Keratinocyte (primary cell): ENCODE measurements around the gene CDH13. TPM values are rescaled to one million over a fixed set of nuclear protein-coding genes. Genes with fewer than 3 reads are reported as not detected.

Experiments used
- DNase-seq: peaks from one replicate; pipeline ENCODE4 v3.0.0-alpha.2; 2011; ENCODE audit warnings: low read depth, missing footprints, low spot score
- FAIRE-seq: peaks from 2 replicates; lab custom pipeline; 2011; peaks lifted over from hg19 to GRCh38; lab: Jason Lieb, UNC
- H2AFZ ChIP-seq: 2 replicates; pipeline ENCODE4 v1.6.0; 2012; ENCODE audit warnings: low read length, control low read depth, inconsistent platforms; ENCODE audit not compliant: control insufficient read depth
- H3K27ac ChIP-seq: 2 replicates; pipeline ENCODE4 v1.5.1; 2011; ENCODE audit warnings: low read length; ENCODE audit not compliant: control insufficient read depth, insufficient read depth
- H3K27me3 ChIP-seq: 3 replicates; pipeline ENCODE4 v1.6.0; 2011; ENCODE audit warnings: low read length; ENCODE audit not compliant: control insufficient read depth, insufficient read depth; ENCODE audit errors: extremely low read depth
- H3K36me3 ChIP-seq, 2 experiments: 2 replicates in 1 of 2; 3 replicates in 1 of 2; pipeline ENCODE4 v1.5.1; 2011; ENCODE audit warnings: low read length in 2 of 2, mild to moderate bottlenecking in 1 of 2; ENCODE audit not compliant: control insufficient read depth in 2 of 2, insufficient read depth in 2 of 2; ENCODE audit errors: extremely low read depth in 1 of 2
- H3K4me1 ChIP-seq: 3 replicates; pipeline ENCODE4 v1.5.1; 2011; ENCODE audit warnings: low read length; ENCODE audit not compliant: control insufficient read depth, insufficient read depth; ENCODE audit errors: extremely low read depth
- H3K4me2 ChIP-seq: 3 replicates; pipeline ENCODE4 v1.6.0; 2011; ENCODE audit warnings: low read depth, low read length; ENCODE audit not compliant: control insufficient read depth, insufficient read depth; ENCODE audit errors: extremely low read depth
- H3K4me3 ChIP-seq, 3 experiments: fragments of 200-600 bp in 1 of 3; sonication (generic) in 1 of 3; 2 replicates in 2 of 3; 3 replicates in 1 of 3; pipeline ENCODE4 v1.5.1; 2011 to 2016; ENCODE audit warnings: low read length in 3 of 3, mild to moderate bottlenecking in 3 of 3, control low read depth in 2 of 3, inconsistent platforms in 1 of 3, low read depth in 1 of 3, mixed read lengths in 1 of 3, mixed run types in 1 of 3, moderate library complexity in 1 of 3; ENCODE audit not compliant: control insufficient read depth in 2 of 3, insufficient read depth in 2 of 3; ENCODE audit errors: extremely low read depth in 1 of 3
- H3K79me2 ChIP-seq: 2 replicates; pipeline ENCODE4 v1.6.0; 2012; ENCODE audit warnings: low read length; ENCODE audit not compliant: control insufficient read depth, insufficient read depth
- H3K9ac ChIP-seq: 3 replicates; pipeline ENCODE4 v1.6.0; 2011; ENCODE audit warnings: low read length; ENCODE audit not compliant: control insufficient read depth, insufficient read depth; ENCODE audit errors: extremely low read depth
- H3K9me1 ChIP-seq: 3 replicates; pipeline ENCODE4 v1.6.0; 2011; ENCODE audit warnings: low read length; ENCODE audit not compliant: control insufficient read depth, insufficient read depth; ENCODE audit errors: extremely low read depth
- H3K9me3 ChIP-seq: 2 replicates; pipeline ENCODE4 v1.5.1; 2012; ENCODE audit warnings: low read depth, low read length; ENCODE audit not compliant: control insufficient read depth
- H4K20me1 ChIP-seq: 3 replicates; pipeline ENCODE4 v1.6.0; 2011; ENCODE audit warnings: low read length; ENCODE audit not compliant: control insufficient read depth, insufficient read depth; ENCODE audit errors: extremely low read depth
- EZH2 ChIP-seq: IDR thresholded peaks from one replicate; pipeline ENCODE4 v1.6.1; 2012; ENCODE audit warnings: inconsistent platforms, mild to moderate bottlenecking, low read length, moderate library complexity
- dilution Hi-C: fragments of 300-500 bp; cut with MboI; formaldehyde crosslinking; loops from one replicate; pipeline ENCODE4 v1.7.0; 2020; ENCODE audit warnings: low sequenced_read_pairs; ENCODE audit not compliant: extremely low pct_ligation_motif_present
- polyA plus RNA-seq, 5 experiments: library from polyadenylated mRNA; depleted of rRNA in 3 of 5; stranded (reverse) in 3 of 5; stranded (forward) in 1 of 5; unstranded in 1 of 5; fragments of >200 nt; gene quantifications; 1 replicate in 1 of 5; 2 replicates in 3 of 5; 3 replicates in 1 of 5; pipeline versions ENCODE4 v1.2.1 to v1.2.3, GENCODE V29; 2011 to 2012; ENCODE audit warnings: missing spikeins in 2 of 5, low read depth in 1 of 5, low replicate concordance in 1 of 5
- TF ChIP-seq, protein P1 (sequence below), 3 experiments: IDR thresholded peaks in 1 of 3; conservative IDR thresholded peaks in 1 of 3; optimal IDR thresholded peaks in 1 of 3; 2 replicates in 2 of 3; 3 replicates in 1 of 3; pipeline versions ENCODE3 to v1.5.1; 2011; ENCODE audit warnings: low read length in 3 of 3, mild to moderate bottlenecking in 3 of 3, moderate library complexity in 2 of 3, control low read depth in 1 of 3, inconsistent platforms in 1 of 3; ENCODE audit not compliant: insufficient read depth in 2 of 3; ENCODE audit errors: extremely low read depth in 1 of 3

Gene CDH13
- polyA plus RNA-seq, 1 donor (not counting 4 experiments of a cell fraction or from before 2014, with no cell fraction given) = 111 TPM

GRCh38 chr16:82756283-82756599, 129.5 kb downstream of the CDH13 start:
- peaks cover 29% of the 10 kb centered on the region for H3K79me2 ChIP-seq
- H4K20me1 ChIP-seq = no peaks in the 10 kb centered on the region
- peaks cover 17% of the 10 kb centered on the region for H3K4me1 ChIP-seq
- no peaks in the 10 kb centered on the region for H3K27me3 ChIP-seq
- TF ChIP-seq EZH2 = no peak
- TF ChIP-seq, protein P1, sequence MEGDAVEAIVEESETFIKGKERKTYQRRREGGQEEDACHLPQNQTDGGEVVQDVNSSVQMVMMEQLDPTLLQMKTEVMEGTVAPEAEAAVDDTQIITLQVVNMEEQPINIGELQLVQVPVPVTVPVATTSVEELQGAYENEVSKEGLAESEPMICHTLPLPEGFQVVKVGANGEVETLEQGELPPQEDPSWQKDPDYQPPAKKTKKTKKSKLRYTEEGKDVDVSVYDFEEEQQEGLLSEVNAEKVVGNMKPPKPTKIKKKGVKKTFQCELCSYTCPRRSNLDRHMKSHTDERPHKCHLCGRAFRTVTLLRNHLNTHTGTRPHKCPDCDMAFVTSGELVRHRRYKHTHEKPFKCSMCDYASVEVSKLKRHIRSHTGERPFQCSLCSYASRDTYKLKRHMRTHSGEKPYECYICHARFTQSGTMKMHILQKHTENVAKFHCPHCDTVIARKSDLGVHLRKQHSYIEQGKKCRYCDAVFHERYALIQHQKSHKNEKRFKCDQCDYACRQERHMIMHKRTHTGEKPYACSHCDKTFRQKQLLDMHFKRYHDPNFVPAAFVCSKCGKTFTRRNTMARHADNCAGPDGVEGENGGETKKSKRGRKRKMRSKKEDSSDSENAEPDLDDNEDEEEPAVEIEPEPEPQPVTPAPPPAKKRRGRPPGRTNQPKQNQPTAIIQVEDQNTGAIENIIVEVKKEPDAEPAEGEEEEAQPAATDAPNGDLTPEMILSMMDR (optimal IDR thresholded peaks at IDR 0.05 in 1 of 3, IDR thresholded peaks at IDR 0.05 in 1 of 3, conservative IDR thresholded peaks at IDR 0.05 in 1 of 3; ENCODE audit: extremely low read depth in 1 of 3, insufficient read depth in 2 of 3, low read length in 3 of 3) = no peak
- H3K9ac ChIP-seq = no peak overlapping the region
- no peak overlapping the region for H3K4me3 ChIP-seq
- no peaks in the 10 kb centered on the region for H3K9me1 ChIP-seq
- no peaks in the 10 kb centered on the region for H3K36me3 ChIP-seq
- no peaks in the 10 kb centered on the region for H3K9me3 ChIP-seq
- H3K27ac ChIP-seq = no peak overlapping the region
- DNase-seq (no peak), FAIRE-seq (no peak)
- no peak overlapping the region for H3K4me2 ChIP-seq
- dilution Hi-C loops = no loop called here
- no peak overlapping the region for H2AFZ ChIP-seq

DNA sequence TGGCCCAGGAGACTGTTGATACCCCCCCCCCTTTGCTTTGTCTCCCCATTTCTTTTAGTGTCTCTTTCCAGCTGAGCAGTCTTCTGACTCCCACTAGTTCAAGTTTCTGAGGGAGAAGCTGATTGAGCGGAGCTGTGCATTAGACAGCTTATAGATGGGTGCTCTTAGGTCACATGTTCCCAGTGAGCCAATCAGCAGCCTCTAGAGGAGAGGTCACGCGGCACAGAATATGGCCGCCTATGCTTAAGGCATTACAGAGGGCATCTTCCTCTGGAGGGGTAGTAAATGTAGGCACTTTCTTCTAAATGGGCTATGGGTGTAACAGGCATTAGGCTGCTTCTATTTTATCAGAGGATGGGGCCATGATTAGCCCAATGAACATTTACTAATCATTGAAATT, 131.6 kb downstream of the CDH13 start:
- dilution Hi-C loops = no loop called here
- H4K20me1 ChIP-seq = no peaks in the 10 kb centered on the region
- TF ChIP-seq, protein P1 (optimal IDR thresholded peaks at IDR 0.05 in 1 of 3, IDR thresholded peaks at IDR 0.05 in 1 of 3, conservative IDR thresholded peaks at IDR 0.05 in 1 of 3; ENCODE audit: extremely low read depth in 1 of 3, insufficient read depth in 2 of 3, low read length in 3 of 3) = no peak
- TF ChIP-seq EZH2 = no peak

More for the DNA sequence above, 131.6 kb downstream of the CDH13 start:
- H3K36me3 ChIP-seq = peaks cover 1 to 3% of the 10 kb centered on the region in 2 experiments
- H3K4me3 ChIP-seq = no peak overlapping the region
- H2AFZ ChIP-seq = no peak overlapping the region
- no peak overlapping the region for H3K4me2 ChIP-seq
- H3K79me2 ChIP-seq = peaks cover 27% of the 10 kb centered on the region
- peaks cover 19% of the 10 kb centered on the region for H3K4me1 ChIP-seq
- H3K9me1 ChIP-seq = no peaks in the 10 kb centered on the region
- no peaks in the 10 kb centered on the region for H3K27me3 ChIP-seq
- H3K9me3 ChIP-seq = no peaks in the 10 kb centered on the region
- DNase-seq (no peak), FAIRE-seq (no peak)
- no peak overlapping the region for H3K27ac ChIP-seq
- no peak overlapping the region for H3K9ac ChIP-seq
